ENCODE data around the gene IMP3.
"Not testable (repeated sequence)": the region's sequence is repeated elsewhere in the genome, so short reads cannot be mapped to it uniquely, and the experiment has no call there.

Gene IMP3

GRCh38 chr15:75639709-75640482, at the start of gene IMP3:
TSS of gene IMP3 (minus strand) at chr15:75640224. CDS start at chr15:75640168, 56 bp downstream.
- peak; percentile 87 to 89 for DNase-seq (ENCODE audit: low read depth in 2 of 2)

GRCh38 chr15:75689429-75689828, 49.4 kb upstream of the IMP3 start:
- not testable (repeated sequence) for DNase-seq (ENCODE audit: low read depth in 2 of 2)

- no peak for DNase-seq (ENCODE audit: low read depth in 2 of 2)
Observed at GRCh38 chr15:75688831-75689230, 48.8 kb upstream of the IMP3 start.

- DNase-seq (ENCODE audit: low read depth in 2 of 2), result no peak
Observed at GRCh38 chr15:75688278-75688557, 48.2 kb upstream of the IMP3 start.

- DNase-seq (ENCODE audit: low read depth in 2 of 2), result no peak
Observed at GRCh38 chr15:75687486-75688277, 47.7 kb upstream of the IMP3 start.

GRCh38 chr15:75686212-75686642, 46.2 kb upstream of the IMP3 start:
- DNase-seq (ENCODE audit: low read depth in 2 of 2), result peak; percentile 62 to 79

- DNase-seq (ENCODE audit: low read depth in 2 of 2), result no peak
Observed at GRCh38 chr15:75685195-75685594, 45.2 kb upstream of the IMP3 start.

- no peak for DNase-seq (ENCODE audit: low read depth in 2 of 2)
Observed at GRCh38 chr15:75684648-75685047, 44.6 kb upstream of the IMP3 start.

- peak; percentile 36 to 64 for DNase-seq (ENCODE audit: low read depth in 2 of 2)
Observed at GRCh38 chr15:75683646-75684312, 43.8 kb upstream of the IMP3 start.

- DNase-seq (ENCODE audit: low read depth in 2 of 2), result no peak
Observed at GRCh38 chr15:75682181-75683135, 42.4 kb upstream of the IMP3 start.

GRCh38 chr15:75680007-75680789, 40.2 kb upstream of the IMP3 start:
- DNase-seq (ENCODE audit: low read depth in 2 of 2), result no peak

GRCh38 chr15:75678324-75678690, 38.3 kb upstream of the IMP3 start:
- DNase-seq (ENCODE audit: low read depth in 2 of 2), result not testable (repeated sequence)

- no peak for DNase-seq (ENCODE audit: low read depth in 2 of 2)
Observed at GRCh38 chr15:75677465-75678323, 37.7 kb upstream of the IMP3 start.

GRCh38 chr15:75676688-75677464, 36.9 kb upstream of the IMP3 start:
- no peak for DNase-seq (ENCODE audit: low read depth in 2 of 2)

GRCh38 chr15:75675579-75676404, 35.8 kb upstream of the IMP3 start:
- no peak for DNase-seq (ENCODE audit: low read depth in 2 of 2)

- DNase-seq (ENCODE audit: low read depth in 2 of 2), result no peak
Observed at GRCh38 chr15:75674366-75674765, 34.3 kb upstream of the IMP3 start.

- no peak for DNase-seq (ENCODE audit: low read depth in 2 of 2)
Observed at GRCh38 chr15:75673426-75674235, 33.6 kb upstream of the IMP3 start.
